HEK293 (cell line): ENCODE measurements around the gene ABRACL.

ENCODE experiments used
- CTCF ChIP-seq: fragments of 450-650 bp; formaldehyde crosslinking; IDR thresholded peaks from 2 replicates; pipeline ENCODE4 v1.5.1; 2016; ENCODE audit warnings: missing biosample characterization, missing genetic modification characterization
- GLI2 ChIP-seq: fragments of 450-650 bp; formaldehyde crosslinking; IDR thresholded peaks from 2 replicates; pipeline ENCODE4; 2017; ENCODE audit warnings: missing biosample characterization, missing genetic modification characterization, low read depth, borderline replicate concordance
- HOXD13 ChIP-seq: sonication (generic); formaldehyde crosslinking; IDR thresholded peaks from 2 replicates; pipeline ENCODE4 v1.8.0; 2022; ENCODE audit warnings: missing genetic modification reagents, borderline replicate concordance
- OSR2 ChIP-seq: fragments of 450-650 bp; formaldehyde crosslinking; IDR thresholded peaks from 2 replicates; pipeline ENCODE4 v1.5.1; 2016; ENCODE audit warnings: missing biosample characterization, missing genetic modification characterization
- SALL2 ChIP-seq: fragments of 450-650 bp; formaldehyde crosslinking; IDR thresholded peaks from 2 replicates; pipeline ENCODE4 v1.5.0; 2017; ENCODE audit warnings: missing biosample characterization, mild to moderate bottlenecking, missing genetic modification characterization, borderline replicate concordance
- ZBTB44 ChIP-seq: fragments of 450-650 bp; IDR thresholded peaks from 2 replicates; pipeline ENCODE4 v1.5.1; 2018; ENCODE audit warnings: missing biosample characterization, mild to moderate bottlenecking, missing genetic modification characterization
- ZBTB49 ChIP-seq: fragments of 450-650 bp; formaldehyde crosslinking; IDR thresholded peaks from 2 replicates; pipeline ENCODE4 v1.5.1; 2016; ENCODE audit warnings: missing biosample characterization, missing genetic modification characterization, low read depth
- ZBTB8A ChIP-seq: fragments of 450-650 bp; formaldehyde crosslinking; IDR thresholded peaks from 2 replicates; pipeline ENCODE4 v1.5.1; 2016; ENCODE audit warnings: missing biosample characterization, missing genetic modification characterization
- ZFP3 ChIP-seq: fragments of 450-650 bp; formaldehyde crosslinking; IDR thresholded peaks from 2 replicates; pipeline ENCODE4 v1.5.1; 2016; ENCODE audit warnings: low read depth, missing biosample characterization, missing genetic modification characterization
- ZNF10 ChIP-seq: fragments of 450-650 bp; formaldehyde crosslinking; IDR thresholded peaks from 2 replicates; pipeline ENCODE4 v1.5.1; 2017; ENCODE audit warnings: missing biosample characterization, missing genetic modification characterization
- ZNF121 ChIP-seq: fragments of 450-650 bp; formaldehyde crosslinking; IDR thresholded peaks from 2 replicates; pipeline ENCODE4 v1.5.1; 2016; ENCODE audit warnings: missing biosample characterization, missing genetic modification characterization
- ZNF138 ChIP-seq: fragments of 450-650 bp; formaldehyde crosslinking; IDR thresholded peaks from 2 replicates; pipeline ENCODE4 v1.5.1; 2016; ENCODE audit warnings: missing biosample characterization, missing genetic modification characterization, borderline replicate concordance
- ZNF140 ChIP-seq: fragments of 450-650 bp; formaldehyde crosslinking; IDR thresholded peaks from 2 replicates; pipeline ENCODE4 v1.5.1; 2016; ENCODE audit warnings: missing biosample characterization, missing genetic modification characterization
- ZNF223 ChIP-seq: fragments of 450-650 bp; formaldehyde crosslinking; IDR thresholded peaks from 2 replicates; pipeline ENCODE4 v1.5.1; 2016; ENCODE audit warnings: missing biosample characterization, missing genetic modification characterization
- ZNF26 ChIP-seq: fragments of 450-650 bp; formaldehyde crosslinking; IDR thresholded peaks from 2 replicates; pipeline ENCODE4 v1.5.1; 2016; ENCODE audit warnings: missing biosample characterization, missing genetic modification characterization
- ZNF266 ChIP-seq: fragments of 450-650 bp; formaldehyde crosslinking; IDR thresholded peaks from 2 replicates; pipeline ENCODE4 v1.5.1; 2016; ENCODE audit warnings: missing biosample characterization, missing genetic modification characterization, low read depth
- ZNF274 ChIP-seq, 2 experiments: fragments of 200-500 bp in 1 of 2; fragments of 450-650 bp in 1 of 2; sonication (Bioruptor generic) in 1 of 2; formaldehyde crosslinking in 1 of 2; IDR thresholded peaks; 2 replicates each; pipeline versions ENCODE4 v1.5.1 to v1.6.1; 2014 to 2016; ENCODE audit warnings: borderline replicate concordance in 1 of 2, inconsistent platforms in 1 of 2, low read length in 1 of 2, missing biosample characterization in 1 of 2, missing genetic modification characterization in 1 of 2
- ZNF302 ChIP-seq: fragments of 450-650 bp; formaldehyde crosslinking; IDR thresholded peaks from 2 replicates; pipeline ENCODE4 v1.5.1; 2016; ENCODE audit warnings: missing biosample characterization, missing genetic modification characterization, low read depth
- ZNF311 ChIP-seq: fragments of 450-650 bp; formaldehyde crosslinking; IDR thresholded peaks from 2 replicates; pipeline ENCODE4 v1.5.1; 2017; ENCODE audit warnings: missing biosample characterization, missing genetic modification characterization, borderline replicate concordance
- ZNF391 ChIP-seq: fragments of 450-650 bp; formaldehyde crosslinking; IDR thresholded peaks from 2 replicates; pipeline ENCODE4 v1.5.1; 2016; ENCODE audit warnings: low read depth, missing biosample characterization, missing genetic modification characterization, borderline replicate concordance
- ZNF394 ChIP-seq: fragments of 450-650 bp; formaldehyde crosslinking; IDR thresholded peaks from 2 replicates; pipeline ENCODE4 v1.5.1; 2016; ENCODE audit warnings: missing biosample characterization, missing genetic modification characterization, mild to moderate bottlenecking, moderate library complexity, borderline replicate concordance
- ZNF426 ChIP-seq: fragments of 450-650 bp; formaldehyde crosslinking; IDR thresholded peaks from 2 replicates; pipeline ENCODE4 v1.5.1; 2017; ENCODE audit warnings: missing biosample characterization, missing genetic modification characterization, mild to moderate bottlenecking, inconsistent platforms, moderate library complexity
- ZNF514 ChIP-seq: fragments of 450-650 bp; formaldehyde crosslinking; IDR thresholded peaks from 2 replicates; pipeline ENCODE4 v1.5.1; 2016; ENCODE audit warnings: missing biosample characterization, missing genetic modification characterization
- ZNF555 ChIP-seq: fragments of 450-650 bp; formaldehyde crosslinking; conservative IDR thresholded peaks from 2 replicates; pipeline ENCODE4 v1.5.1; 2017; ENCODE audit warnings: missing biosample characterization, mild to moderate bottlenecking, missing genetic modification characterization, inconsistent platforms
- ZNF596 ChIP-seq: fragments of 450-650 bp; IDR thresholded peaks from 2 replicates; pipeline ENCODE4 v1.5.0; 2018; ENCODE audit warnings: missing biosample characterization, mild to moderate bottlenecking, missing genetic modification characterization, moderate library complexity
- ZNF626 ChIP-seq: fragments of 450-650 bp; sonication (Bioruptor Pico); formaldehyde crosslinking; IDR thresholded peaks from 2 replicates; pipeline ENCODE4 v1.5.1; 2018; ENCODE audit warnings: missing biosample characterization, missing genetic modification characterization, inconsistent platforms
- ZNF701 ChIP-seq: fragments of 450-650 bp; formaldehyde crosslinking; IDR thresholded peaks from 2 replicates; pipeline ENCODE4 v1.5.1; 2016; ENCODE audit warnings: missing biosample characterization, missing genetic modification characterization
- ZSCAN30 ChIP-seq: fragments of 450-650 bp; IDR thresholded peaks from 2 replicates; pipeline ENCODE4 v1.5.1; 2018; ENCODE audit warnings: missing biosample characterization, mild to moderate bottlenecking, missing genetic modification characterization, moderate library complexity
- TF ChIP-seq, protein P1 (sequence below): fragments of 450-650 bp; IDR thresholded peaks from 2 replicates; pipeline ENCODE4 v1.5.1; 2018; ENCODE audit warnings: missing biosample characterization, missing genetic modification characterization

Gene ABRACL

DNA sequence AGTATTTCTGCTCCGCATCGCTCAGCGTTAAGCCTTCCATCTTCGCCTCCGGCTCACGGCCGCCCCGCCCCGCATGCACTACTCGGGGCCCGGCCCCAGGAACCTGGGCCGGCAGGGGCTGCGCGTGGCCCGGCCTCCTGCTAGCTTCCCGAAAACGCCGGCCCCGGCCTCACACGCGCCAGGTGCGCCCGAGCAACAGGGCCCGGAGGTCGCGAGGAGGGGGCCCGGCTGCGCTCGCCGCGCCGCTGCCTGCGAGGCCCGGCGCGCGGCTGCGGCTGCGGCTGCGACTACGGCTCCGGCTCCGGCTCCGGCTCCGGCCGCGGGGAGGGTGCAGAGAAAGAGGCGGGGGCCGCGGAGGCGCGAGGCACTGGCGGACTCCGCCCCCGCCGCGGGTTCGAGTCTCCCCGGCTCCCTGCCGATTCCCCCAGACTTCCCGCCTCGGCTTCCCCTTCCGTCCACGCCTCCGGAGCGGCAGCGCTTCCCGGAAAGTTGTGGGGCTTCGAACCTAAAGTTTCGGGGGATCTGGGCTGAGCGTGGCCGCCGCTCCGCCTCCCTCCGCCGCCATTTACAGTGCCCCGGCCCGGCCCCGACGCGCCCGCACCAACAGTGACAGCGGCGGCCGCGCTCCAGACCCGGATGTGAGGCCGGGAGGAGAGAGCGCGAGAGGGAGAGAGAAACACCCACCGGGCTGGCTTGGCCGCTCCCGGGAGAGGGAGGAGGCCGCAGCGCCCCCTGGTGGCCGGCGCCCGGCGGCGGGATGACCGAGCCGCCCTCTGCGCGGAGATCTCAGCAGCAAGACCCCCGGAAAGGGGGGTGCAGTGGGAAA, 40.7 kb upstream of the ABRACL start, which contains the start of gene REPS1 (continued):
- TF ChIP-seq ZNF514 (tag by site-specific recombination) (no peak), GLI2 (tag by site-specific recombination) (no peak; the same call in 1 of the 2 replicates), ZNF223 (tag by site-specific recombination) (0 out of 2 replicates have a peak, but pooled peaks have one; percentile 42), ZBTB44 (tag by site-specific recombination) (no peak), ZBTB8A (tag by site-specific recombination) (peak; percentile 74), ZNF394 (tag by site-specific recombination) (peak; percentile 68; the same call in 1 of the 2 replicates), CTCF (tag by site-specific recombination) (peak; percentile 91), ZNF555 (tag by site-specific recombination) (no peak), SALL2 (no peak), ZNF596 (tag by site-specific recombination) (peak; percentile 66), ZNF426 (no peak), ZNF140 (tag by site-specific recombination) (no peak), ZFP3 (no peak), ZNF626 (tag by site-specific recombination) (no peak), ZNF10 (tag by site-specific recombination) (no peak), ZNF391 (tag by site-specific recombination) (peak; percentile 37; the same call in 1 of the 2 replicates), ZSCAN30 (tag by site-specific recombination) (peak; percentile 88), ZNF138 (no peak), ZNF311 (tag by site-specific recombination) (no peak), HOXD13 (CRISPR knock-in tag) (peak; percentile 67; the same call in 1 of the 2 replicates), ZNF302 (tag by site-specific recombination) (no peak), ZBTB49 (no peak), ZNF121 (tag by site-specific recombination) (0 out of 2 replicates have a peak, but pooled peaks have one; percentile 69), ZNF274 (IDR thresholded peaks at IDR 0.05; ENCODE audit: low read length) (no peak), ZNF274 (tag by site-specific recombination; IDR thresholded peaks at IDR 0.05; ENCODE audit: borderline replicate concordance) (no peak), OSR2 (tag by site-specific recombination) (no peak), ZNF701 (tag by site-specific recombination) (no peak), ZNF266 (tag by site-specific recombination) (no peak), ZNF26 (tag by site-specific recombination) (no peak)
- TF ChIP-seq, protein P1, sequence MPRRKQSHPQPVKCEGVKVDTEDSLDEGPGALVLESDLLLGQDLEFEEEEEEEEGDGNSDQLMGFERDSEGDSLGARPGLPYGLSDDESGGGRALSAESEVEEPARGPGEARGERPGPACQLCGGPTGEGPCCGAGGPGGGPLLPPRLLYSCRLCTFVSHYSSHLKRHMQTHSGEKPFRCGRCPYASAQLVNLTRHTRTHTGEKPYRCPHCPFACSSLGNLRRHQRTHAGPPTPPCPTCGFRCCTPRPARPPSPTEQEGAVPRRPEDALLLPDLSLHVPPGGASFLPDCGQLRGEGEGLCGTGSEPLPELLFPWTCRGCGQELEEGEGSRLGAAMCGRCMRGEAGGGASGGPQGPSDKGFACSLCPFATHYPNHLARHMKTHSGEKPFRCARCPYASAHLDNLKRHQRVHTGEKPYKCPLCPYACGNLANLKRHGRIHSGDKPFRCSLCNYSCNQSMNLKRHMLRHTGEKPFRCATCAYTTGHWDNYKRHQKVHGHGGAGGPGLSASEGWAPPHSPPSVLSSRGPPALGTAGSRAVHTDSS = no peak
